ENCODE results near the gene HGF. TPM values are rescaled to one million over a fixed set of nuclear protein-coding genes. Genes with fewer than 3 reads are reported as not detected.

Gene HGF
- total and polyA plus RNA-seq, 2 donors (not counting 1 experiment from before 2014, with no cell fraction given): 0.25 TPM; not detected in 1

GRCh38 chr7:81715984-81716588 lies 53.8 kb downstream of the HGF start:
- Histone ChIP-seq H3K4me1 (ENCODE audit: control insufficient read depth in 2 of 2, insufficient read depth in 2 of 2, low read length in 2 of 2) (no peaks in the 10 kb centered on the region), H3K36me3 (replicated peaks in 1 of 2; ENCODE audit: control extremely low read depth in 1 of 2, control insufficient read depth in 1 of 2, extremely low read depth in 1 of 2, insufficient read depth in 2 of 2, low read length in 1 of 2) (no peaks in the 10 kb centered on the region), H3K9ac (ENCODE audit: low read length) (no peak overlapping the region), H3K4me2 (replicated peaks; ENCODE audit: low read depth, low read length, poor library complexity, severe bottlenecking) (no peak overlapping the region), H3K79me2 (ENCODE audit: control insufficient read depth, insufficient read depth, low read length) (no peaks in the 10 kb centered on the region), H3K9me3 (ENCODE audit: control extremely low read depth in 1 of 3, control insufficient read depth in 2 of 3, insufficient read depth in 1 of 3, low read length in 2 of 3) (no peaks in the 10 kb centered on the region), H3K27ac (ENCODE audit: low read length in 2 of 2) (no peak overlapping the region), H4K20me1 (ENCODE audit: control insufficient read depth, insufficient read depth, low read length, poor library complexity, severe bottlenecking) (no peaks in the 10 kb centered on the region), H3K27me3 (replicated peaks in 1 of 4; ENCODE audit: control extremely low read depth in 1 of 4, control insufficient read depth in 3 of 4, insufficient read depth in 4 of 4, low read length in 3 of 4) (no peaks in the 10 kb centered on the region), H3K4me3 (ENCODE audit: control extremely low read depth in 1 of 5, extremely low read depth in 1 of 5, insufficient read depth in 1 of 5, low read depth in 2 of 5, low read length in 4 of 5) (no peak overlapping the region), H2AFZ (ENCODE audit: insufficient read depth, low read depth, low read length, poor library complexity, severe bottlenecking) (no peak overlapping the region)
- DNase-seq: no peak
- TF ChIP-seq CTCF (IDR thresholded peaks at IDR 0.05) (no peak), EZH2 (IDR thresholded peaks at IDR 0.05; ENCODE audit: borderline replicate concordance, insufficient read depth, low read depth, low read length, poor library complexity, severe bottlenecking) (no peak)
- no peaks in the 10 kb centered on the region for H3K27me3 Mint-ChIP-seq
- intact Hi-C loops (cut with micrococcal nuclease): no loop called here
- no peaks in the 10 kb centered on the region for H3K4me1 Mint-ChIP-seq
- no peak overlapping the region for H3K27ac Mint-ChIP-seq
- ChIA-PET POLR2A (no interaction called here), CTCF (no interaction called here)
- H3K9me3 Mint-ChIP-seq (ENCODE audit: insufficient read depth): no peaks in the 10 kb centered on the region
- no CpG with 5 or more reads among the region's 5 CpGs for WGBS (ENCODE audit: insufficient coverage)
- no peak for ATAC-seq (ENCODE audit: low read depth)
- H3K4me3 Mint-ChIP-seq: no peak overlapping the region

- H3K27me3 Mint-ChIP-seq: no peaks in the 10 kb centered on the region
- no peak overlapping the region for H2AFZ ChIP-seq (ENCODE audit: insufficient read depth, low read depth, low read length, poor library complexity, severe bottlenecking)
- TF ChIP-seq CTCF (IDR thresholded peaks at IDR 0.05) (no peak), EZH2 (IDR thresholded peaks at IDR 0.05; ENCODE audit: borderline replicate concordance, insufficient read depth, low read depth, low read length, poor library complexity, severe bottlenecking) (no peak)
- intact Hi-C loops (cut with micrococcal nuclease): no loop called here
- no peaks in the 10 kb centered on the region for H3K36me3 ChIP-seq (replicated peaks in 1 of 2; ENCODE audit: control extremely low read depth in 1 of 2, control insufficient read depth in 1 of 2, extremely low read depth in 1 of 2, insufficient read depth in 2 of 2, low read length in 1 of 2)
- POLR2A ChIA-PET: no interaction called here
- H3K9me3 Mint-ChIP-seq (ENCODE audit: insufficient read depth): no peaks in the 10 kb centered on the region
- no peaks in the 10 kb centered on the region for H3K9me3 ChIP-seq (ENCODE audit: control extremely low read depth in 1 of 3, control insufficient read depth in 2 of 3, insufficient read depth in 1 of 3, low read length in 2 of 3)
- ATAC-seq (ENCODE audit: low read depth): no peak
- no peaks in the 10 kb centered on the region for H3K79me2 ChIP-seq (ENCODE audit: control insufficient read depth, insufficient read depth, low read length)
- H4K20me1 ChIP-seq (ENCODE audit: control insufficient read depth, insufficient read depth, low read length, poor library complexity, severe bottlenecking): no peaks in the 10 kb centered on the region
- no peak overlapping the region for H3K4me2 ChIP-seq (replicated peaks; ENCODE audit: low read depth, low read length, poor library complexity, severe bottlenecking)
- H3K27ac Mint-ChIP-seq: no peak overlapping the region
- DNase-seq: no peak
- no CpG with 5 or more reads among the region's 1 CpG for WGBS (ENCODE audit: insufficient coverage)
- H3K9ac ChIP-seq (ENCODE audit: low read length): no peak overlapping the region
- H3K27ac ChIP-seq (ENCODE audit: low read length in 2 of 2): no peak overlapping the region
- CTCF ChIA-PET: no interaction called here
- no peak overlapping the region for H3K4me3 ChIP-seq (ENCODE audit: control extremely low read depth in 1 of 5, extremely low read depth in 1 of 5, insufficient read depth in 1 of 5, low read depth in 2 of 5, low read length in 4 of 5)
- no peak overlapping the region for H3K4me3 Mint-ChIP-seq
- no peaks in the 10 kb centered on the region for H3K4me1 ChIP-seq (ENCODE audit: control insufficient read depth in 2 of 2, insufficient read depth in 2 of 2, low read length in 2 of 2)
- H3K27me3 ChIP-seq (replicated peaks in 1 of 4; ENCODE audit: control extremely low read depth in 1 of 4, control insufficient read depth in 3 of 4, insufficient read depth in 4 of 4, low read length in 3 of 4): no peaks in the 10 kb centered on the region
- no peaks in the 10 kb centered on the region for H3K4me1 Mint-ChIP-seq
Measured at GRCh38 chr7:81714306-81714705, 55.5 kb downstream of the HGF start.

Measured in B cell (primary cell).